MM.1S (cell line): Measurements from ENCODE around the gene RECQL5.

Experiments
- DNase-seq: peaks from one replicate; pipeline ENCODE4 v3.0.0-alpha.2; 2015
- H2AFZ ChIP-seq: fragments of 300-600 bp; sonication (generic); 2 replicates; pipeline ENCODE4 v1.6.0; 2016; ENCODE audit warnings: antibody characterized with exemption, low read length
- H3F3A ChIP-seq: fragments of 300-600 bp; sonication (generic); 2 replicates; pipeline ENCODE4 v1.6.1; 2016; ENCODE audit warnings: mild to moderate bottlenecking, antibody characterized with exemption, low read length, moderate library complexity, mixed read lengths; ENCODE audit not compliant: insufficient read depth
- H3K27ac ChIP-seq: fragments of 300-600 bp; sonication (generic); 2 replicates; pipeline ENCODE4 v1.5.1; 2016; ENCODE audit warnings: mild to moderate bottlenecking, low read length
- H3K27me3 ChIP-seq: fragments of 300-600 bp; sonication (generic); replicated peaks from 2 replicates; pipeline ENCODE4 v1.6.0; 2016; ENCODE audit warnings: low read length; ENCODE audit not compliant: insufficient read depth
- H3K36me3 ChIP-seq: fragments of 300-600 bp; sonication (generic); replicated peaks from 2 replicates; pipeline ENCODE4 v1.6.1; 2016; ENCODE audit warnings: mild to moderate bottlenecking, low read length, mixed read lengths; ENCODE audit not compliant: insufficient read depth
- H3K4me1 ChIP-seq: fragments of 300-600 bp; sonication (generic); 2 replicates; pipeline ENCODE4 v1.6.1; 2016; ENCODE audit warnings: low read length, mixed read lengths
- H3K4me2 ChIP-seq: fragments of 300-600 bp; sonication (generic); 2 replicates; pipeline ENCODE4 v1.6.0; 2016; ENCODE audit warnings: low read depth, low read length
- H3K4me3 ChIP-seq: fragments of 300-600 bp; sonication (generic); 2 replicates; pipeline ENCODE4 v1.5.1; 2016; ENCODE audit warnings: low read length, mixed read lengths
- H3K79me2 ChIP-seq: fragments of 300-600 bp; sonication (generic); 2 replicates; pipeline ENCODE4 v1.6.1; 2016; ENCODE audit warnings: mixed run types, low read length, mixed read lengths
- H3K9ac ChIP-seq: fragments of 300-600 bp; sonication (generic); 2 replicates; pipeline ENCODE4 v1.6.1; 2016; ENCODE audit warnings: low read length, mixed read lengths
- H3K9me2 ChIP-seq: fragments of 300-600 bp; sonication (generic); replicated peaks from 2 replicates; pipeline ENCODE4 v1.6.1; 2016; ENCODE audit warnings: mild to moderate bottlenecking, low read length, mixed read lengths; ENCODE audit not compliant: insufficient read depth
- H3K9me3 ChIP-seq: fragments of 300-600 bp; sonication (generic); replicated peaks from 2 replicates; pipeline ENCODE4 v1.6.1; 2016; ENCODE audit warnings: mild to moderate bottlenecking, low read length, mixed read lengths; ENCODE audit not compliant: insufficient read depth
- H4K20me1 ChIP-seq: fragments of 300-600 bp; sonication (generic); 2 replicates; pipeline ENCODE4 v1.6.1; 2016; ENCODE audit warnings: mild to moderate bottlenecking, low read length, moderate library complexity, mixed read lengths; ENCODE audit not compliant: insufficient read depth
- CTCF ChIP-seq: fragments of 300-600 bp; sonication (generic); IDR thresholded peaks from 2 replicates; pipeline ENCODE4 v1.5.1; 2016; ENCODE audit warnings: antibody characterized with exemption, low read length, mixed read lengths
- EZH2 ChIP-seq: fragments of 300-600 bp; sonication (generic); optimal IDR thresholded peaks from 2 replicates; pipeline ENCODE3; 2017; ENCODE audit warnings: low read depth, mild to moderate bottlenecking, antibody characterized with exemption, low read length, mixed read lengths
- EZH2phosphoT487 ChIP-seq: fragments of 300-600 bp; sonication (generic); IDR thresholded peaks from 2 replicates; pipeline ENCODE4 v1.6.1; 2018; ENCODE audit warnings: antibody characterized with exemption, low read length

The RECQL5 gene

GRCh38 chr17:75624021-75624420, 42.9 kb downstream of the RECQL5 start:
- no peak overlapping the region for H3K27ac ChIP-seq
- no peak for DNase-seq
- H3F3A ChIP-seq: no peaks in the 10 kb centered on the region
- no peaks in the 10 kb centered on the region for H3K79me2 ChIP-seq
- no peaks in the 10 kb centered on the region for H3K9me3 ChIP-seq
- H3K9ac ChIP-seq: no peak overlapping the region
- no peaks in the 10 kb centered on the region for H3K4me1 ChIP-seq
- TF ChIP-seq EZH2phosphoT487: no peak
- peaks cover 35% of the 10 kb centered on the region for H3K27me3 ChIP-seq
- H3K4me3 ChIP-seq: no peak overlapping the region
- H3K9me2 ChIP-seq: no peaks in the 10 kb centered on the region
- H2AFZ ChIP-seq: no peak overlapping the region
- no peaks in the 10 kb centered on the region for H3K36me3 ChIP-seq
- no peak overlapping the region for H3K4me2 ChIP-seq
- H4K20me1 ChIP-seq: no peaks in the 10 kb centered on the region

DNA sequence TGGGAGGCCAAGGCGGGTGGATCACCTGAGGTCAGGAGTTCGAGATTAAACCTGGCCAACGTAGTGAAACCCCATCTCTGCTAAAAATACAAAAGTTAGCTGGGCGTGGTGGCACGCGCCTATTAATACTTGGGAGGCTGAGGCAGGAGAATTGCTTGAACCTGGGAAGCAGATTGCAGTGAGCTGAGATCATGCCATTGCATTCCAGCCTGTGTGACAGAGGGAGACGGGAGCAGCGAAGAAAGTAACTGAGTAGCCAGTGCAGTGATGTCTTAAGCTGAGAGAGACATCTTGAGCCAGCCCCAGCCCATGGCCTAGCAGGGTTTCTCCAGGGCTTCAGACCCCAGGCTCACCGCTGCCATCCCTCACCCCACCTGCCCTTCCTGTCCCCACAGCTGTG, 43.6 kb downstream of the RECQL5 start:
- Histone ChIP-seq H3K4me2 (no peak overlapping the region), H3K27ac (no peak overlapping the region), H2AFZ (no peak overlapping the region), H3K9me3 (no peaks in the 10 kb centered on the region), H3K4me1 (no peaks in the 10 kb centered on the region), H4K20me1 (no peaks in the 10 kb centered on the region), H3K9ac (no peak overlapping the region), H3K79me2 (no peaks in the 10 kb centered on the region), H3K9me2 (no peaks in the 10 kb centered on the region), H3K27me3 (peaks cover 42% of the 10 kb centered on the region), H3F3A (no peaks in the 10 kb centered on the region), H3K4me3 (no peak overlapping the region), H3K36me3 (no peaks in the 10 kb centered on the region)
- DNase-seq: no peak
- TF ChIP-seq EZH2: no peak
- TF ChIP-seq EZH2phosphoT487: no peak
- no peak for TF ChIP-seq CTCF

DNA sequence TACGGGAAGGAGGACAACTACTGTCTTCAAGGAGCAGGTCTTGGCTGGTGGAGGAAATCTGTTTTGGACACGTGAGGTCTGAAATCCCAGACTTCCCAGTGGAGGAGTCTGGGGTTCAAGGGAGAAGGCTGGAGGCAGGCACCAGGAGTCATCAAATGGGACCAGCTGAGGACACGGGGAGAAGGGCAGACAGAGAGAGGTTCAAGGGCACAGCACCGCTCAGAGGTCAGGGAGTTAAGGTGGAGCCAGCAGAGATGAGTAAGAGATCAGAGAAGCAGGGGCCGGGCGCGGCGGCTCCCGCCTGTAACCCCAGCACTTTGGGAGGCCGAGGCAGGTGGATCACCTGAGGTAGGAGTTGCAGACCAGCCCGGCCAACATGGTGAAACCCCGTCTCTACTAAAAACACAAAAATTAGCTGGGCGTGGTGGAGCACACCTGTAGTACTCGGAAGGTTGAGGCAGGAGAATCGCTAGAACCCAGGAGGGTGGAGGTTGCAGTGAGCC, 44.1 kb downstream of the RECQL5 start:
- DNase-seq: no peak
- H3K27ac ChIP-seq: no peak overlapping the region
- no peaks in the 10 kb centered on the region for H3K4me1 ChIP-seq
- no peaks in the 10 kb centered on the region for H3K9me2 ChIP-seq
- no peaks in the 10 kb centered on the region for H4K20me1 ChIP-seq
- no peak overlapping the region for H3K4me3 ChIP-seq
- H2AFZ ChIP-seq: no peak overlapping the region
- no peak for TF ChIP-seq EZH2
- TF ChIP-seq EZH2phosphoT487: no peak
- TF ChIP-seq CTCF: no peak
- H3K27me3 ChIP-seq: peaks cover 47% of the 10 kb centered on the region
- no peak overlapping the region for H3K9ac ChIP-seq
- H3K9me3 ChIP-seq: no peaks in the 10 kb centered on the region
- no peaks in the 10 kb centered on the region for H3F3A ChIP-seq
- no peaks in the 10 kb centered on the region for H3K36me3 ChIP-seq
- no peak overlapping the region for H3K4me2 ChIP-seq
- no peaks in the 10 kb centered on the region for H3K79me2 ChIP-seq

DNA sequence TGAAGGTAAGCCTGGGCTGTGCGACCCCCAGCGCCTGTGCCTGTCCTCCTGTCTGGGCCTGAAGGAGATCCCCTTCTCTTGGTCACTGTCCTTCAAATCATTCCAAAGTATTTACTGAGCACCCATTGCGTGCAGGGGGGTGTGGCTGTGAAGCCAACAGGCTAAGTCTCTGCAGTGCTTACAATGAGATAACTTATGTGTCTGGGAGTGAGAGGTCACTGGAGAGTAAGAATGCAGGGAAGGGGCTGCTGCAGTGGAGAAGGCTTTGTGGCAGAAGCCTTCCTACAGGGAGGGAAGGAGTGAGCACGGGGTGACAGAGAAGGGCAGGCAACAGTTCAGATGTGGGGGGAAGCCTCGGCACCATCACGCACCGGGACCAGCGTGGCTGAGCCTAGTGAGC, 44.9 kb downstream of the RECQL5 start:
- Histone ChIP-seq H3K36me3 (no peaks in the 10 kb centered on the region), H3K9me3 (no peaks in the 10 kb centered on the region), H3K9me2 (no peaks in the 10 kb centered on the region), H3K4me2 (no peak overlapping the region), H3K27ac (no peak overlapping the region), H3K79me2 (no peaks in the 10 kb centered on the region), H4K20me1 (no peaks in the 10 kb centered on the region), H3F3A (no peaks in the 10 kb centered on the region), H3K4me1 (no peaks in the 10 kb centered on the region), H3K4me3 (no peak overlapping the region), H3K27me3 (peaks cover 54% of the 10 kb centered on the region), H3K9ac (no peak overlapping the region), H2AFZ (no peak overlapping the region)
- DNase-seq: no peak
- no peak for TF ChIP-seq EZH2phosphoT487
- TF ChIP-seq CTCF: no peak
- TF ChIP-seq EZH2: no peak
